CMK (cell line): ENCODE measurements around the gene MYO9A.
"Not testable (repeated sequence)": the region's sequence is repeated elsewhere in the genome, so short reads cannot be mapped to it uniquely, and the experiment has no call there.

ENCODE experiments used
- DNase-seq: peaks from one replicate; pipeline ENCODE4 v3.0.0-alpha.2; 2010; ENCODE audit warnings: low read depth

Gene MYO9A

GRCh38 chr15:72042865-72043264 is 75.1 kb downstream of the MYO9A start:
- no peak for DNase-seq

GRCh38 chr15:72042054-72042453 is 75.9 kb downstream of the MYO9A start:
- no peak for DNase-seq

GRCh38 chr15:72037321-72037720 is 80.6 kb downstream of the MYO9A start:
- DNase-seq = no peak

- DNase-seq = no peak
Observed at GRCh38 chr15:72034859-72035650, 82.9 kb downstream of the MYO9A start.

- DNase-seq = no peak
Observed at GRCh38 chr15:72034351-72034750, 83.6 kb downstream of the MYO9A start.

- DNase-seq = no peak
Observed at GRCh38 chr15:72033711-72034110, 84.2 kb downstream of the MYO9A start.

- no peak for DNase-seq
Observed at GRCh38 chr15:72033285-72033684, 84.7 kb downstream of the MYO9A start.

GRCh38 chr15:72021604-72022003 is 96.3 kb downstream of the MYO9A start:
- no peak for DNase-seq

- no peak for DNase-seq
Observed at GRCh38 chr15:72020799-72021198, 97.2 kb downstream of the MYO9A start.

- not testable (repeated sequence) for DNase-seq
Observed at GRCh38 chr15:72014555-72014954, 103.4 kb downstream of the MYO9A start.

GRCh38 chr15:72013703-72014102 is 104.2 kb downstream of the MYO9A start:
- DNase-seq = no peak

GRCh38 chr15:72011302-72011942 is 106.5 kb downstream of the MYO9A start:
- DNase-seq = no peak

GRCh38 chr15:72009222-72009621 is 108.7 kb downstream of the MYO9A start:
- DNase-seq = no peak

GRCh38 chr15:72006382-72006781 is 111.6 kb downstream of the MYO9A start:
- DNase-seq = no peak

- DNase-seq = no peak
Observed at GRCh38 chr15:72005483-72005882, 112.5 kb downstream of the MYO9A start.

GRCh38 chr15:71999807-72000206 is 118.1 kb downstream of the MYO9A start:
- no peak for DNase-seq

GRCh38 chr15:71998717-71999116 is 119.2 kb downstream of the MYO9A start:
- DNase-seq = not testable (repeated sequence)

- no peak for DNase-seq
Observed at GRCh38 chr15:71997691-71998090, 120.3 kb downstream of the MYO9A start.

- no peak for DNase-seq
Observed at GRCh38 chr15:71975816-71976150, 142.2 kb downstream of the MYO9A start.

GRCh38 chr15:71974211-71974610 is 143.7 kb downstream of the MYO9A start:
- no peak for DNase-seq

- no peak for DNase-seq
Observed at GRCh38 chr15:71973366-71973765, 144.6 kb downstream of the MYO9A start.

GRCh38 chr15:71971905-71972304 is 146.0 kb downstream of the MYO9A start:
- no peak for DNase-seq

GRCh38 chr15:71970435-71970834 is 147.5 kb downstream of the MYO9A start:
- no peak for DNase-seq

GRCh38 chr15:71962537-71962936 is 155.4 kb downstream of the MYO9A start:
- no peak for DNase-seq
